Measurements from ENCODE around the gene SERINC4.

SERINC4 gene

GRCh38 chr15:43794269-43795037 lies 5.6 kb downstream of the SERINC4 start:
- TF ChIP-seq, protein P1, sequence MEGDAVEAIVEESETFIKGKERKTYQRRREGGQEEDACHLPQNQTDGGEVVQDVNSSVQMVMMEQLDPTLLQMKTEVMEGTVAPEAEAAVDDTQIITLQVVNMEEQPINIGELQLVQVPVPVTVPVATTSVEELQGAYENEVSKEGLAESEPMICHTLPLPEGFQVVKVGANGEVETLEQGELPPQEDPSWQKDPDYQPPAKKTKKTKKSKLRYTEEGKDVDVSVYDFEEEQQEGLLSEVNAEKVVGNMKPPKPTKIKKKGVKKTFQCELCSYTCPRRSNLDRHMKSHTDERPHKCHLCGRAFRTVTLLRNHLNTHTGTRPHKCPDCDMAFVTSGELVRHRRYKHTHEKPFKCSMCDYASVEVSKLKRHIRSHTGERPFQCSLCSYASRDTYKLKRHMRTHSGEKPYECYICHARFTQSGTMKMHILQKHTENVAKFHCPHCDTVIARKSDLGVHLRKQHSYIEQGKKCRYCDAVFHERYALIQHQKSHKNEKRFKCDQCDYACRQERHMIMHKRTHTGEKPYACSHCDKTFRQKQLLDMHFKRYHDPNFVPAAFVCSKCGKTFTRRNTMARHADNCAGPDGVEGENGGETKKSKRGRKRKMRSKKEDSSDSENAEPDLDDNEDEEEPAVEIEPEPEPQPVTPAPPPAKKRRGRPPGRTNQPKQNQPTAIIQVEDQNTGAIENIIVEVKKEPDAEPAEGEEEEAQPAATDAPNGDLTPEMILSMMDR (IDR thresholded peaks at IDR 0.05): no peak

DNA sequence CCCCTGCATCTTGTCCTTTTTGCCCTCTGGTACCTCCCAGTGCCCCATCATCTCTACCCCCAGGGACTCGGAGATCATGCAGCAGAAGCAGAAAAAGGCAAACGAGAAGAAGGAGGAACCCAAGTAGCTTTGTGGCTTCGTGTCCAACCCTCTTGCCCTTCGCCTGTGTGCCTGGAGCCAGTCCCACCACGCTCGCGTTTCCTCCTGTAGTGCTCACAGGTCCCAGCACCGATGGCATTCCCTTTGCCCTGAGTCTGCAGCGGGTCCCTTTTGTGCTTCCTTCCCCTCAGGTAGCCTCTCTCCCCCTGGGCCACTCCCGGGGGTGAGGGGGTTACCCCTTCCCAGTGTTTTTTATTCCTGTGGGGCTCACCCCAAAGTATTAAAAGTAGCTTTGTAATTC lies 6.4 kb downstream of the SERINC4 start:
- TF ChIP-seq, protein P1 (IDR thresholded peaks at IDR 0.05): no peak

DNA sequence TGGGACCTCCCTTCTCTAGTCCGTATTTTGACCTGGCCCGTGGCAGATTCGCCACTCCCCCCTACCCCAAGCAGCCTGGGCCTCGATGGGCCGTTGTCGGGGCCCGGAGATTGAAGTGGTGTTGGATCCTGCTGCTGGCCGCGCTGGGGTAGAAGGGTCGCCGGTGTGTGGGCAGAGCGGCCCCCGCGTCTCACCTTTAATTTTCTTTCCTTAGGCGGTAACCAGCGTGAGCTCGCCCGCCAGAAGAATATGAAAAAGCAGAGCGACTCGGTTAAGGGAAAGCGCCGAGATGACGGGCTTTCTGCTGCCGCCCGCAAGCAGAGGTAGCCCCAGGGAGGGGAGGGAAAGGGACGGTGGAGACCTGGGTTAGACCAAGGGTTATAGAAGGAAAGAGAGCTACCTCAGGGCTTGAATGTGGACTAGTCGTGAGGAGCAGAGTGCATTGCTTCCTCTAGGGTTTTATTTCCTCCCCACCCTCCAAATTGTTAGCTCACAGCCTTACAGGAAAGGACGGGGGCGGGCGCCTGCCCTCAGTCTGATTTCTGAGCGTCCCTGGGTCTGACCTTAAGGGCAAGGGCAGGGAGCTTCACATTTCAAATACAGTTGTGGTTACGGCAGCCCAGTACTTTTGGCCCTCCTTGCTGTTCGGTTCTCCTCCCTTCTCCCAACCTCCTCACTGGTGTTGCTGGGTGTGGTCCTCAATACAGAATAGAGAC lies 7.1 kb downstream of the SERINC4 start:
- TF ChIP-seq, protein P1 (IDR thresholded peaks at IDR 0.05): no peak

GRCh38 chr15:43791993-43792760 lies 7.8 kb downstream of the SERINC4 start, which contains the start of gene SERF2:
SERF2 (plus strand) TSS chr15:43792320; CDS start chr15:43792377, 57 bp downstream.
- TF ChIP-seq, protein P1 (IDR thresholded peaks at IDR 0.05): no peak

DNA sequence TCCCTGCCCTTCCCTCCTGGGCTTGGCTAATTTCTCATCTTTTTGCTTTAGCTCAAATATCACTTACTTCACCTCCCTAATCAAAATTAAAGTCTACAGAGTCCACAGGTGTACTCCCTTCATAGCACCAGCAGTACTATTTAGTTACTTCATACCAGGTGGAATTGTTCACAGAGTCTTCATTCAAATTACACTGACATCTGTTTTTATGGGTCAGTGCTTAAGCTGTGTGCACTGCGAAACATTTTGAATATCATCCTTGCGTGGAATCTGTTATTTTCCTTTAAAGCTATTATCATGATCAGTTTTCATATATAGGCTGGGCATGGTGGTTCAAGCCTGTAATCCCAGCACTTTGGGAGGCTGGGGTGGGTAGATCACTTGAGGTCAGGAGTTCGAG lies 10.6 kb downstream of the SERINC4 start:
- TF ChIP-seq, protein P1 (IDR thresholded peaks at IDR 0.05): no peak

DNA sequence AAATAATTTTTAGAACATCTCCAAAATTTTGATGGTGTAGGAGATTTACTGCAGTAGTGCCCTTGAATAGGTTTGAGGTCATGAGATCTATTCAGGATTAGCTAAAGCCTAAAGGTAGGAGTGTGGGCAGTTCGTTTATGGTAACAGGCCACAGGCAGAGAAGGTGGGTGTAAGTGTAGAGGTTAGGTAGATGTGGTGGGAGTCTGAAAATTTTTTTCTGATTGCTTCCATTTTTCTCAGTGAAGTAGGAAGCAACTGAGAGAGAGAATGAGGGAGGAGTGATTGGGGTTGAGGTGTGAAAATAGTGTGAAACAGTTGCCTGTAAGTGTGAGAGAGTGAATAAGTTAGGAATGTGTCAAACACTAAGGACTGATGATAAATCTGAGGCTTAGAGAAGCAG lies 21.0 kb downstream of the SERINC4 start:
- TF ChIP-seq, protein P1 (IDR thresholded peaks at IDR 0.05): no peak

DNA sequence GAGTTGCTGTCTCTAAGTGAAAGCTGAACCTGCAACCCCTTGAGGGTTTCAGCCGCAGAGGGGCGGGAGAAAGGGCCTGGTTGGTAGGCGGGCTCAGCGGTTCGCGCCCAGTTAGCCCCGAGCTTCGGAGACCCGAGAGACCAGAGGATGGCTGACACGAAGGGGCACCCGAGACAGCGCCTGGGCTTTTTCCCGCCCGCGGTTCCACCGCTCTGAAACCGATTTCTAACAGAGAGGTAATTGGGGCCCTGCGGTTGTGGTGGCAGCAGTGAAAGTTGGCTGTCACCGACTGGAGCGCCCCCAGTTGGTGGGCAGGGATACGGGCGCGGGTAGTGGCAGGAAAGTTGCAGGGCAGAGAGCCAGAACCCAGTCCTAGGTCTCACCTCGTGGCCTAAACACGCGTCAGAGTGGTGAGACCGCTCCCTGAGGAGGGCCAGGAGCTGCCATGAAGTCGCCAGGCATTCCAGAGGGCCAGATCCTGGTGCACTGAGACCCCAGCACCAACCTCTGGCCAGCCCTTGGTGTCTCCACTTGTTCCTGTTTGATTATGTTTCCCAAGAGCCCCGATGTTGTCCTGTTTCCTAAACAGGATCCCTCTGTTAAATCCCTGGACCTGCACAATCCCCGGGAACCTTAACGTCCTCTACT lies 22.6 kb downstream of the SERINC4 start:
- TF ChIP-seq, protein P1 (IDR thresholded peaks at IDR 0.05): peak; percentile 85

All from LNCAP (cell line).